Esophagus muscularis mucosa (tissue), 3 donors: ENCODE data around the gene UCHL1.

Experiments used
- CTCF ChIP-seq, 3 experiments: fragments of 200-600 bp in 2 of 3; fragments of 450-650 bp in 1 of 3; sonication (generic) in 2 of 3; IDR thresholded peaks; one replicate each; pipeline ENCODE4 v1.5.1; 2017 to 2019; ENCODE audit warnings: antibody characterized with exemption in 3 of 3, mild to moderate bottlenecking in 2 of 3, moderate library complexity in 1 of 3
- POLR2A ChIP-seq: fragments of 450-650 bp; IDR thresholded peaks from one replicate; pipeline ENCODE4 v1.6.1; 2017; ENCODE audit warnings: antibody characterized with exemption, moderate library complexity, mild to moderate bottlenecking, low read depth
- POLR2AphosphoS5 ChIP-seq, 2 donors: sonication (generic); formaldehyde crosslinking; IDR thresholded peaks; one replicate each; pipeline ENCODE4 v1.6.1; 2017; ENCODE audit warnings: antibody characterized with exemption in 2 of 2

DNA sequence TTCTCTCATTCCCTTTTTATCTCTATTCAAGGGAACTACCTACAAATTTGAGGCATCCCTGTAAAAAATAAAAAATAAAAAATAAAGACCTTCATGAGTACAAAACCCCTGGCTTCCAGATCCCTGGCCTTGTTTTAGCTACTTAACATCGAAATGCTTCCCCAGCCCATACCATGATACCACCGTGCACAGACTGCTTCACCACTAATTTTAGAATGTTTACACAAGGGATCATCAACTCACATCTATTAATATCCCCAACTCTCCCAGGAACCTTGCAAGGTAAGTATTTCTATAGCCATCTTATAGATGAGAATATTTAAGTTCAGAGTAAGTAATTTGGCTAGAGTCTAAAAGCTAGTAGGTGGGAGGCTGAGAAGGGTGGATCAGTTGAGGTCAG lies 51.7 kb downstream of the UCHL1 start:
- no peak for TF ChIP-seq CTCF (IDR thresholded peaks at IDR 0.05)
- no peak for TF ChIP-seq POLR2A
- no peak for TF ChIP-seq POLR2AphosphoS5 (IDR thresholded peaks at IDR 0.05)
